CD14-positive monocyte (primary cell): ENCODE results near the gene PRDM12. TPM values are rescaled to one million over a fixed set of nuclear protein-coding genes. Genes with fewer than 3 reads are reported as not detected.

Source experiments
- DNase-seq, 3 donors: peaks; one replicate each; pipeline ENCODE4 v3.0.0-alpha.2; 2011 to 2022
- H2AFZ ChIP-seq: 2 replicates; pipeline ENCODE4 v1.6.0; 2012; ENCODE audit warnings: mild to moderate bottlenecking, low read depth, low read length, inconsistent platforms; ENCODE audit not compliant: insufficient read depth, poor library complexity, severe bottlenecking
- H3K27ac ChIP-seq, 2 donors: 1 replicate in 1 of 2; 2 replicates in 1 of 2; pipeline ENCODE4 v1.5.1; 2012 to 2013; ENCODE audit warnings: low read length in 2 of 2, control low read depth in 1 of 2, inconsistent platforms in 1 of 2, low read depth in 1 of 2, mild to moderate bottlenecking in 1 of 2
- H3K27me3 ChIP-seq, 2 donors: one replicate each; pipeline versions ENCODE4 v1.6.0 to v1.6.1; 2011 to 2013; ENCODE audit warnings: low read length in 2 of 2; ENCODE audit not compliant: control insufficient read depth in 2 of 2, insufficient read depth in 2 of 2
- H3K36me3 ChIP-seq, 2 donors: replicated peaks in 1 of 2; 1 replicate in 1 of 2; 2 replicates in 1 of 2; pipeline versions ENCODE4 v1.5.1 to v1.6.1; 2012 to 2013; ENCODE audit warnings: low read length in 2 of 2, control low read depth in 1 of 2, inconsistent platforms in 1 of 2, mild to moderate bottlenecking in 1 of 2; ENCODE audit not compliant: insufficient read depth in 2 of 2, control insufficient read depth in 1 of 2
- H3K4me1 ChIP-seq, 2 donors: 1 replicate in 1 of 2; 2 replicates in 1 of 2; pipeline versions ENCODE4 v1.5.1 to v1.6.1; 2012 to 2013; ENCODE audit warnings: low read length in 2 of 2, control low read depth in 1 of 2, inconsistent platforms in 1 of 2, mild to moderate bottlenecking in 1 of 2, moderate library complexity in 1 of 2; ENCODE audit not compliant: insufficient read depth in 2 of 2, control insufficient read depth in 1 of 2
- H3K4me2 ChIP-seq: replicated peaks from 2 replicates; pipeline ENCODE3; 2012; ENCODE audit warnings: low read length, moderate library complexity, mild to moderate bottlenecking; ENCODE audit not compliant: poor library complexity, severe bottlenecking; ENCODE audit errors: extremely low read depth
- H3K4me3 ChIP-seq, 3 experiments: fragments of 200-600 bp in 1 of 3; sonication (generic) in 1 of 3; replicated peaks in 1 of 3; 1 replicate in 2 of 3; 2 replicates in 1 of 3; pipeline ENCODE4 v1.5.1; 2011 to 2013; ENCODE audit warnings: low read length in 3 of 3, mild to moderate bottlenecking in 3 of 3, control low read depth in 2 of 3, low read depth in 2 of 3, inconsistent platforms in 1 of 3, moderate library complexity in 1 of 3
- H3K79me2 ChIP-seq: 2 replicates; pipeline ENCODE4 v1.6.0; 2012; ENCODE audit warnings: mild to moderate bottlenecking, control low read depth, inconsistent platforms, low read length, moderate library complexity; ENCODE audit not compliant: insufficient read depth
- H3K9ac ChIP-seq: 2 replicates; pipeline ENCODE4 v1.6.0; 2017; ENCODE audit warnings: low read length, mild to moderate bottlenecking; ENCODE audit not compliant: insufficient read depth, poor library complexity, severe bottlenecking
- H3K9me3 ChIP-seq, 2 donors: replicated peaks in 1 of 2; 1 replicate in 1 of 2; 2 replicates in 1 of 2; pipeline versions ENCODE4 v1.5.1 to v1.6.1; 2012 to 2013; ENCODE audit warnings: low read length in 2 of 2, control low read depth in 1 of 2; ENCODE audit not compliant: control insufficient read depth in 1 of 2, insufficient read depth in 1 of 2
- H4K20me1 ChIP-seq: 2 replicates; pipeline ENCODE4 v1.6.0; 2012; ENCODE audit warnings: mild to moderate bottlenecking, low read length, control low read depth, moderate library complexity; ENCODE audit not compliant: insufficient read depth
- H3K27ac Mint-ChIP-seq, 7 donors: one replicate each; pipeline ENCODE4 v1.8.0; 2020; ENCODE audit warnings: mild to moderate bottlenecking in 7 of 7, mixed read lengths in 7 of 7, moderate library complexity in 6 of 7, inconsistent platforms in 2 of 7
- H3K27me3 Mint-ChIP-seq, 3 donors: one replicate each; pipeline ENCODE4 v1.8.0; 2021 to 2022; ENCODE audit warnings: low read depth in 3 of 3, mild to moderate bottlenecking in 3 of 3, mixed read lengths in 3 of 3, moderate library complexity in 3 of 3, inconsistent platforms in 1 of 3
- H3K36me3 Mint-ChIP-seq, 2 donors: one replicate each; pipeline ENCODE4 v1.8.0; 2020; ENCODE audit warnings: mixed read lengths in 2 of 2, inconsistent platforms in 1 of 2, mild to moderate bottlenecking in 1 of 2
- H3K4me1 Mint-ChIP-seq: one replicate; pipeline ENCODE4 v1.8.0; 2020; ENCODE audit warnings: mild to moderate bottlenecking, mixed read lengths
- H3K4me3 Mint-ChIP-seq, 2 donors: one replicate each; pipeline ENCODE4 v1.8.0; 2020; ENCODE audit warnings: mild to moderate bottlenecking in 2 of 2, mixed read lengths in 2 of 2, moderate library complexity in 1 of 2
- H3K9me3 Mint-ChIP-seq, 7 donors: one replicate each; pipeline ENCODE4 v1.8.0; 2020 to 2022; ENCODE audit warnings: mixed read lengths in 7 of 7, mild to moderate bottlenecking in 6 of 7, moderate library complexity in 6 of 7, inconsistent platforms in 2 of 7
- CTCF ChIP-seq: fragments of 200-600 bp; IDR thresholded peaks from one replicate; pipeline ENCODE4 v1.8.0; 2022; ENCODE audit warnings: antibody characterized with exemption, mild to moderate bottlenecking
- WGBS: methylation state at CpG from one replicate; pipeline ENCODE4 v1.1.5; 2013; ENCODE audit warnings: missing lambda C conversion rate; ENCODE audit not compliant: insufficient coverage; 5-methylcytosine and 5-hydroxymethylcytosine counted together
- intact Hi-C, 2 donors: fragments of 100-400 bp; cut with micrococcal nuclease; formaldehyde crosslinking; loops; one replicate each; pipeline versions ENCODE4 v1.15.0 to v1.15.1; 2023
- polyA plus RNA-seq, 3 donors: library from polyadenylated mRNA; depleted of rRNA in 1 of 3; unstranded in 2 of 3; stranded (reverse) in 1 of 3; fragments of 300-500 nt in 2 of 3; fragments of >200 nt in 1 of 3; fragmentation: Illumina TruSeq in 2 of 3; gene quantifications; 1 replicate in 2 of 3; 2 replicates in 1 of 3; pipeline ENCODE4 v1.2.3, GENCODE V29; 2012 to 2021

The PRDM12 gene
- polyA plus RNA-seq, 3 donors, result 0.08 TPM; not detected in 2

- no peak for TF ChIP-seq CTCF
- Histone ChIP-seq H3K27ac (no peak overlapping the region), H3K4me1 (peaks cover 3 to 5% of the 10 kb centered on the region in 2 donors), H3K36me3 (no peaks in the 10 kb centered on the region), H3K4me2 (no peak overlapping the region), H4K20me1 (no peaks in the 10 kb centered on the region), H3K9ac (no peak overlapping the region), H3K4me3 (no peak overlapping the region), H2AFZ (no peak overlapping the region), H3K9me3 (peaks cover 0 to 20% of the 10 kb centered on the region in 2 donors), H3K27me3 (peaks cover 68 to 95% of the 10 kb centered on the region in 2 donors), H3K79me2 (no peaks in the 10 kb centered on the region)
- Mint-ChIP-seq H3K36me3 (peaks cover 2 to 4% of the 10 kb centered on the region in 2 donors), H3K9me3 (peaks cover 0 to 26% (median 6%) of the 10 kb centered on the region in 7 donors), H3K4me3 (peak overlapping the region in 1 of 2 donors; percentile 80), H3K27me3 (peaks cover 88 to 98% (median 91%) of the 10 kb centered on the region in 3 donors), H3K4me1 (peaks cover 9% of the 10 kb centered on the region), H3K27ac (no peak overlapping the region)
- whole genome bisulfite sequencing, result 2% methylated on average over 57 of the region's 65 CpGs
- intact Hi-C loops, result no loop called here
- no peak for DNase-seq
Measured at GRCh38 chr9:130663258-130663976, 977 bp upstream of the PRDM12 start.

- Mint-ChIP-seq H3K9me3 (peaks cover 0 to 26% (median 4%) of the 10 kb centered on the region in 7 donors), H3K4me1 (peaks cover 9% of the 10 kb centered on the region), H3K36me3 (peaks cover 2 to 4% of the 10 kb centered on the region in 2 donors), H3K4me3 (peak overlapping the region in 1 of 2 donors; percentile 63), H3K27me3 (peaks cover 87 to 98% (median 90%) of the 10 kb centered on the region in 3 donors), H3K27ac (no peak overlapping the region)
- Histone ChIP-seq H4K20me1 (no peaks in the 10 kb centered on the region), H3K9me3 (peaks cover 0 to 17% of the 10 kb centered on the region in 2 donors), H3K4me1 (peaks cover 3 to 5% of the 10 kb centered on the region in 2 donors), H3K27me3 (peaks cover 63 to 94% of the 10 kb centered on the region in 2 donors), H2AFZ (no peak overlapping the region), H3K4me2 (no peak overlapping the region), H3K36me3 (no peaks in the 10 kb centered on the region), H3K27ac (no peak overlapping the region), H3K79me2 (no peaks in the 10 kb centered on the region), H3K4me3 (no peak overlapping the region), H3K9ac (no peak overlapping the region)
- intact Hi-C loops, result no loop called here
- WGBS, result 2% methylated on average over 15 of the region's 19 CpGs
- no peak for TF ChIP-seq CTCF
- DNase-seq, result no peak
Measured at GRCh38 chr9:130663977-130664250, 480 bp upstream of the PRDM12 start.
